A673 (cell line): Measurements from ENCODE around the gene SRCIN1.

Source experiments
- EZH2 ChIP-seq: fragments of 200-600 bp; sonication (generic); IDR thresholded peaks from 2 replicates; pipeline ENCODE4 v1.6.1; 2017; ENCODE audit warnings: borderline replicate concordance, low read depth, mild to moderate bottlenecking, mixed read lengths, antibody characterized with exemption, low read length; ENCODE audit not compliant: poor library complexity, severe bottlenecking
- TF ChIP-seq, protein P1 (sequence below): fragments of 300-800, 200-600 bp; sonication (generic); conservative IDR thresholded peaks from 2 replicates; pipeline ENCODE4 v1.5.1; 2017; ENCODE audit warnings: low read depth, mild to moderate bottlenecking, antibody characterized with exemption, low read length, moderate library complexity, mixed read lengths

DNA sequence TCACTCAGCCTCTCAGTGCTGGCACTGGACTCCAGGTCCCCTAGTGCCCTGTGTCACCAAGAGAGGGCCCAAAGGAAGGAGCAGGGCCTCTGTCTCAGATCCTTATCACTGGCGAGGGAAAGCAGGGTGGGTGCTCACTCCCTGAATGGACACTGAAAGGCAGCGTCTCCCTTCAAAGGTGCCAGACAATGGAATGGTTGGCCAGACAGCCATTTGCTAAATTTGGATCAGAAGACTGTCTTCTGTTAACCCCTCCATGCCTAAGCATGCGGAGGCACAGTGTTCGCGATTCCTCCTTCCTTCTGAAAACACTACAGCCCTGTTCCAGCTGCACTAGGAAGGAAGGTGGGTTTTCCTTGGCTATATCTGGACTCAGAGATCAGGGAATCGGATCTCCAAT lies 48.4 kb downstream of the SRCIN1 start:
- TF ChIP-seq, protein P1, sequence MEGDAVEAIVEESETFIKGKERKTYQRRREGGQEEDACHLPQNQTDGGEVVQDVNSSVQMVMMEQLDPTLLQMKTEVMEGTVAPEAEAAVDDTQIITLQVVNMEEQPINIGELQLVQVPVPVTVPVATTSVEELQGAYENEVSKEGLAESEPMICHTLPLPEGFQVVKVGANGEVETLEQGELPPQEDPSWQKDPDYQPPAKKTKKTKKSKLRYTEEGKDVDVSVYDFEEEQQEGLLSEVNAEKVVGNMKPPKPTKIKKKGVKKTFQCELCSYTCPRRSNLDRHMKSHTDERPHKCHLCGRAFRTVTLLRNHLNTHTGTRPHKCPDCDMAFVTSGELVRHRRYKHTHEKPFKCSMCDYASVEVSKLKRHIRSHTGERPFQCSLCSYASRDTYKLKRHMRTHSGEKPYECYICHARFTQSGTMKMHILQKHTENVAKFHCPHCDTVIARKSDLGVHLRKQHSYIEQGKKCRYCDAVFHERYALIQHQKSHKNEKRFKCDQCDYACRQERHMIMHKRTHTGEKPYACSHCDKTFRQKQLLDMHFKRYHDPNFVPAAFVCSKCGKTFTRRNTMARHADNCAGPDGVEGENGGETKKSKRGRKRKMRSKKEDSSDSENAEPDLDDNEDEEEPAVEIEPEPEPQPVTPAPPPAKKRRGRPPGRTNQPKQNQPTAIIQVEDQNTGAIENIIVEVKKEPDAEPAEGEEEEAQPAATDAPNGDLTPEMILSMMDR = no peak
- no peak for TF ChIP-seq EZH2
